GM10248 (cell line): ENCODE data around the gene SOCS1.

Source experiments
- CTCF ChIA-PET: fragments of 300-600 bp; sonication (Branson Sonifier 250); formaldehyde crosslinking; extraction: SDS; loops from one replicate; lab custom pipeline; 2021; ENCODE audit warnings: antibody characterized with exemption; lab: Yijun Ruan, JAX
- POLR2A ChIA-PET: fragments of 350-650 bp; sonication (Branson Sonifier 250); formaldehyde crosslinking; extraction: SDS; loops from one replicate; lab custom pipeline; 2020; ENCODE audit warnings: antibody characterized with exemption; lab: Yijun Ruan, JAX
- DNase-seq: peaks from one replicate; pipeline ENCODE4 v3.0.0; 2012; ENCODE audit errors: extremely low spot score
- CTCF ChIP-seq: IDR thresholded peaks from 2 replicates; pipeline ENCODE4 v1.5.1; 2012; ENCODE audit warnings: mild to moderate bottlenecking, low read depth; ENCODE audit errors: extremely low read depth, missing control alignments, control extremely low read depth

SOCS1 gene

DNA sequence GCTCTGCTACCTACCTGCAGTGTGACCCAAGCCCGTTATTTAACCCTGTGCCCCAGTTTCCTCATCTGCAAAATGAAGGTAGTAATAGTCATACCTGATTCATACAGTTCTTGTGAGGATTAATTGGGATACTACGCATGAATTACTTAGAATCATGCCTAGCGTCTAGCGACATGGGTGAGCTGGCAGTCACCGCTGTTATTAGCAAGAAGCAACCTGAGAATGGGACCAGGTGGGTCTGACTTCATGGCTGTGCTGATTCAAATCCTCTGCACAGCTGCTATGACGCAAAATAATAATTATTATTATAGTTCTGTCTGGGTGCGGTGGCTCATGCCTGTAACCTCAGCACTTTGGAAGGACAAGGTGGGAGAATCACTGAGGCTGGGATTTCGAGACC is 7.9 kb downstream of the SOCS1 start:
- ChIA-PET CTCF (interaction anchor here (1.5 to 3.0 kb wide), 2 partner anchors 10 to 285 kb away, joined by 5 to 14 read pairs; no protein-coding TSS in a partner anchor), POLR2A (interaction anchor here (0.6 to 1.2 kb wide), 6 partner anchors 10 to 291 kb away, joined by 3 to 7 read pairs (median 3); no protein-coding TSS in a partner anchor)
- no peak for DNase-seq
- TF ChIP-seq CTCF: no peak

DNA sequence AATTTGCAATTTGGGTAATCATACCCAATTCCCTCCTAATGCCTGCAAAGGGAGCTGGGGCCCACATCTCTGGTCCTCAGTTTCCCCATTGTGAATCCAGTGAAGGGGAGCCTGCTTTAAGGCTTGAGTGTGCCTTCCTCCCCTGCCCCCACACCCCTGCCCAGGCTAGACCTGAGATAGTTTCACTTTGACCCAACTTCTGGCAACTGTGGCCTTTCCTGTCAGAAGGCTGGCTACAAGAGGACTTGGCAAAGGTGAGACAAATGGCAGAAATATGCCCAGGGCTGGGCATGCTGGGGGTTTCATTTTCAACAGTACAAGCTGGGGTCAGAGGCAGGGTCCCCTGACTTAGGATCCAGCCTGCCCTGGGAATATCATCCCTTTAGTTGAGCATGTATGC is 10.0 kb downstream of the SOCS1 start:
- POLR2A ChIA-PET: interaction anchor here (0.9 to 1.9 kb wide), 2 partner anchors 10 to 170 kb away, joined by 3 to 7 read pairs; partner anchors contain the start of gene SOCS1

GRCh38 chr16:11245222-11245737 is 10.7 kb downstream of the SOCS1 start:
- no peak for DNase-seq
- CTCF ChIA-PET: interaction anchor here (1.3 to 1.7 kb wide), 2 partner anchors 10 kb away, joined by 5 to 7 read pairs; partner anchors contain the start of gene SOCS1
- no peak for TF ChIP-seq CTCF
- POLR2A ChIA-PET: interaction anchor here (0.6 to 1.9 kb wide), 2 partner anchors 10 to 229 kb away, joined by 4 to 7 read pairs; partner anchors contain the start of gene SOCS1

More for the DNA sequence above, 10.0 kb downstream of the SOCS1 start:
- CTCF ChIA-PET: interaction anchor here (0.8 to 3.0 kb wide), 4 partner anchors 8 to 282 kb away, joined by 3 to 14 read pairs (median 6); partner anchors contain the start of gene SOCS1
- no peak for TF ChIP-seq CTCF
- no peak for DNase-seq

DNA sequence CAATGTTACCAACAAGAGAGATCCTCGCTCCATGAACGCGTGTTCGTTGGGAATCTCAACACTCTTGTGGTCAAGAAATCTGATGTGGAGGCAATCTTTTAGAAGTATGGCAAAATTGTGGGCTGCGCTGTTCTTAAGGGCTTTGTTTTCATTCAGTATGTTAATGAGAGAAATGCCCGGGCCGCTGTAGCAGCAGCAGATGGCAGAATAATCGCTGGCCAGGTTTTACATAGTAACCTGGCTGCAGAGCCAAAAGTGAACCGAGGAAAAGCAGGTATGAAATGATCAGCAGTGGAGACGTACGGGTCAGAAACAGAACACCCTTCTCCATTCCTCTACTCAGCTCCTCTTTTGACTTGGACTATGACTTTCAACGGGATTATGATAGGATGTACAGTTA is 13.3 kb downstream of the SOCS1 start:
- no peak for DNase-seq
- CTCF ChIA-PET: interaction anchor here (1.0 kb wide), 1 partner anchor 12 kb away, joined by 3 read pairs; no protein-coding TSS in a partner anchor
- TF ChIP-seq CTCF: no peak
- POLR2A ChIA-PET: no interaction called here

DNA sequence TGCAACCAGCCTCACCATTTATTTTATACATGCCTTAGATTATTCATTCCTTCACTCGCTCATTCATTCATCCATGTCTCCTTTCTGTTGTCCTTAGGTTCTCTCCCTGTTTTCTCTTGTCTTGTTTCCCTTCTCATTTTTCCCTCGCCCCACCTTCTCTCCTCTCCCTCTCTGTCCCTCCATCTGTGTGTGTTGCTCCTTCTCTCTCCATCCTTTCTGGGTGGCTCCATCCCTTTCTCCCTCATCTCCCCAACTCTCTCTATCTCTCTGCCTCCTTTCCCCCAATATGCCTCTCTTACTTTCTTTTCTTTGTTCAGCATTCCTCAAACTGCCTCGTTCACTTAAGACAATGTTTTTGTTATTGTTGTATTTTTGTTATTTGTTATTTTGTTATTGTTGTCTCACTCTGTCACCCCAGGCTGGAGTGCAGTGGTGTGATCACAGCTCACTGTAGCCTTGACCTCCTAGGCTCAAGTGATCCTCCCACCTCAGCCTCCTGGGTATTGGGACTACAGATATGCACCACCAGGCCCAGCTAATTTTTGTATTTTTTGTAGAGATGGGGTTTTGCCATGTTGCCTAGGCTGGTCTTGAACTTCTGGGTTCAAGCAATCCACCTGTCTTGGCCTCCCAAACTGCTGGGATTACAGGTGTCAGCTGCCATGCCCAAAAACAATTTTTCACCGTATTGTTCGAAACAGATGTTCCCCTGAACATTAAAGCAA is 14.4 kb downstream of the SOCS1 start:
- ChIA-PET POLR2A (interaction anchor here (1.2 kb wide), 1 partner anchor 14 kb away, joined by 6 read pairs; the partner anchor contains the start of gene SOCS1), CTCF (interaction anchor here (1.0 to 1.4 kb wide), 2 partner anchors 11 to 15 kb away, joined by 3 to 4 read pairs; partner anchors contain the start of gene SOCS1)
- TF ChIP-seq CTCF: no peak
- DNase-seq: no peak
